ENCODE results near the gene SPAG16. TPM values are rescaled to one million over a fixed set of nuclear protein-coding genes. Genes with fewer than 3 reads are reported as not detected.

SPAG16 gene
- total and polyA plus RNA-seq, 3 donors from 2014 or later, result 69.7 to 111 (median 80.7) TPM

DNA sequence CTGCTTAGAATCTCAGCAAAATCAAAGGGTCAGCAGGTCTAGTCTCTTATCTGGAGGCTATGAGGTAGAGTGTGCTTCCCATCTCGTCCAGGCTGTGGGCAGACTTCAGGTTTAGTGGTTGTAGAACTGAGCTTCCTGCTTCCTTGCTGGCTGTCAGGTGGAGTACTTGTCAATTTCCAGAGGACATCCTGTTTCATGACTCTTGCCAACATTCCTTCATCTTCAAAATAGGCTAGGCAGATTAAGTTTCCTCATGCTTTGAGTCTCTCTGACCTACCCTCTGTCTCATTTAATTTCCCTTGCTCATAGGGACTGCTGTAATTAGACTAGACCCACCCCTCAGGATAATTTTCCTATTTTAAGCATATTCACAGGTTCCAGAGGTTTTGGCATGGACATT, 562.6 kb downstream of the SPAG16 start:
- Histone ChIP-seq H3K36me3 (ENCODE audit: low read depth, missing control alignments) (no peaks in the 10 kb centered on the region), H3K9me3 (no peaks in the 10 kb centered on the region), H3K4me1 (no peaks in the 10 kb centered on the region), H3K27me3 (no peaks in the 10 kb centered on the region), H3K27ac (no peak overlapping the region), H3K4me3 (no peak overlapping the region)
- DNase-seq, result no peak
- 43 to 52% methylated on average over 1 of the region's 1 CpG for WGBS, 2 donors
- TF ChIP-seq, protein P1, sequence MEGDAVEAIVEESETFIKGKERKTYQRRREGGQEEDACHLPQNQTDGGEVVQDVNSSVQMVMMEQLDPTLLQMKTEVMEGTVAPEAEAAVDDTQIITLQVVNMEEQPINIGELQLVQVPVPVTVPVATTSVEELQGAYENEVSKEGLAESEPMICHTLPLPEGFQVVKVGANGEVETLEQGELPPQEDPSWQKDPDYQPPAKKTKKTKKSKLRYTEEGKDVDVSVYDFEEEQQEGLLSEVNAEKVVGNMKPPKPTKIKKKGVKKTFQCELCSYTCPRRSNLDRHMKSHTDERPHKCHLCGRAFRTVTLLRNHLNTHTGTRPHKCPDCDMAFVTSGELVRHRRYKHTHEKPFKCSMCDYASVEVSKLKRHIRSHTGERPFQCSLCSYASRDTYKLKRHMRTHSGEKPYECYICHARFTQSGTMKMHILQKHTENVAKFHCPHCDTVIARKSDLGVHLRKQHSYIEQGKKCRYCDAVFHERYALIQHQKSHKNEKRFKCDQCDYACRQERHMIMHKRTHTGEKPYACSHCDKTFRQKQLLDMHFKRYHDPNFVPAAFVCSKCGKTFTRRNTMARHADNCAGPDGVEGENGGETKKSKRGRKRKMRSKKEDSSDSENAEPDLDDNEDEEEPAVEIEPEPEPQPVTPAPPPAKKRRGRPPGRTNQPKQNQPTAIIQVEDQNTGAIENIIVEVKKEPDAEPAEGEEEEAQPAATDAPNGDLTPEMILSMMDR (IDR thresholded peaks at IDR 0.05), result no peak
- TF ChIP-seq POLR2A (IDR thresholded peaks at IDR 0.05), result no peak
- intact Hi-C loops (cut with DNase I; ENCODE audit: low total_unique reads), result no loop called here

GRCh38 chr2:213847316-213847715, 563.1 kb downstream of the SPAG16 start:
- Histone ChIP-seq H3K4me1 (no peaks in the 10 kb centered on the region), H3K36me3 (ENCODE audit: low read depth, missing control alignments) (no peaks in the 10 kb centered on the region), H3K4me3 (no peak overlapping the region), H3K27me3 (no peaks in the 10 kb centered on the region), H3K9me3 (no peaks in the 10 kb centered on the region), H3K27ac (no peak overlapping the region)
- TF ChIP-seq, protein P1 (IDR thresholded peaks at IDR 0.05), result no peak
- no peak for TF ChIP-seq POLR2A (IDR thresholded peaks at IDR 0.05)
- intact Hi-C loops (cut with DNase I; ENCODE audit: low total_unique reads), result no loop called here
- 86 to 93% methylated on average over 3 of the region's 3 CpGs for WGBS, 2 donors
- no peak for DNase-seq

DNA sequence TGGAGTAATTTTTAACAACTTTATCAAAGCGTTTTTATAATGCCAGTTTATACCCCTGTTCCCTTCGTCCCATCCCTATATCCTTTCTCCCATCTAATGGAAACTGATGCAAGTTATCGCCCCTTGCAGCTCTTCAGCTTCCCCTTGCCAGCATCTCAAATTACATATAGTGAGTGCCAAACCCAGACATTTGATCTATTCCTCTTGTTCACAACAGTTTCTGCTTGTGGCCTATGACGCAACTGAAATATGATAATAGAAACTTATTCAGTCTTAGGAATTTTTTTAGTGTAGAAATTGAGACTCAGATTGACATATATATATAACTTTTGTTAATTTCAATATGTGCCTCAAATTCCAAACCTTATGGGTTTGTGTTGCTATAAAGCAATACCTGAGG, 564.4 kb downstream of the SPAG16 start:
- Histone ChIP-seq H3K4me3 (no peak overlapping the region), H3K27ac (no peak overlapping the region), H3K4me1 (no peaks in the 10 kb centered on the region), H3K27me3 (no peaks in the 10 kb centered on the region), H3K36me3 (ENCODE audit: low read depth, missing control alignments) (no peaks in the 10 kb centered on the region), H3K9me3 (no peaks in the 10 kb centered on the region)
- 62 to 77% methylated on average over 4 of the region's 4 CpGs for WGBS, 2 donors
- intact Hi-C loops (cut with DNase I; ENCODE audit: low total_unique reads), result no loop called here
- DNase-seq, result no peak
- TF ChIP-seq, protein P1 (IDR thresholded peaks at IDR 0.05), result no peak
- TF ChIP-seq POLR2A (IDR thresholded peaks at IDR 0.05), result no peak

- intact Hi-C loops (cut with DNase I; ENCODE audit: low total_unique reads), result no loop called here
- TF ChIP-seq, protein P1 (IDR thresholded peaks at IDR 0.05), result no peak
- TF ChIP-seq POLR2A (IDR thresholded peaks at IDR 0.05), result no peak
- peak overlapping the region in 1 of 2 donors; percentile 19 for H3K27ac ChIP-seq
- H3K36me3 ChIP-seq (ENCODE audit: low read depth, missing control alignments), result no peaks in the 10 kb centered on the region
- no peak overlapping the region for H3K4me3 ChIP-seq
- no peak for DNase-seq
- no peaks in the 10 kb centered on the region for H3K4me1 ChIP-seq
- H3K27me3 ChIP-seq, result no peaks in the 10 kb centered on the region
- no peaks in the 10 kb centered on the region for H3K9me3 ChIP-seq
Measured at GRCh38 chr2:213861638-213862037, 577.4 kb downstream of the SPAG16 start.

DNA sequence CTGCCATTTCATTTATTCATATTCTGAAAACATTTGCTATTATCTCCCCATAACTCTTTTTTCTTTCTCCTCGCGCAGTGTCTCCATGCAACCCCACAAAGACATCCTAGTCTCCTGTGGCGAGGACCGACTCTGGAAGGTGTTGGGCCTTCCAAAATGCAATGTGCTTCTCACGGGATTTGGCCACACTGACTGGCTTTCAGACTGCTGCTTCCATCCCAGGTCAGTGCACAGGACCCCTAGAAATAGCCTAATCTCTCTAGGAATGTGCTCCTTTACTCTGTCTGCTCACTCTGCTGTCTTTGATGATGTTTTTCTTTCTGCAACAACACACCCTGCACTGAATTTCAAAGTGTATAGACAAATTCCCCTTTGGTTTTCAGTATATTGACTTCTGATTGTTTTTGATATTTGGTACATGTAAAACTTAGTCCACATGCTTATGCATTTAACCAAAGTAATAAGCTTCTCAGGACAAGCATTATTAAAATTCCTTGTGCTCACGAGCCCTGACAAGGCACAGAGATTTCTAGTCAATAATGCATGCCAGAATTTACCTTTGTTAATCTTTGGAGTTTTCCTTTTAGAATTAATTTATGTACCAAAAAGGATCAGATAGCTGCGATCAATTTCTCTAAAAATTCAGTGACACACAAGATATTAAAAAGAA, 578.3 kb downstream of the SPAG16 start:
- no peaks in the 10 kb centered on the region for H3K36me3 ChIP-seq (ENCODE audit: low read depth, missing control alignments)
- no peaks in the 10 kb centered on the region for H3K4me1 ChIP-seq
- H3K9me3 ChIP-seq, result no peaks in the 10 kb centered on the region
- H3K27ac ChIP-seq, result no peak overlapping the region
- H3K27me3 ChIP-seq, result no peaks in the 10 kb centered on the region
- WGBS, 2 donors, result 81 to 83% methylated on average over 7 of the region's 7 CpGs
- intact Hi-C loops (cut with DNase I; ENCODE audit: low total_unique reads), result no loop called here
- TF ChIP-seq, protein P1 (IDR thresholded peaks at IDR 0.05), result no peak
- no peak for TF ChIP-seq POLR2A (IDR thresholded peaks at IDR 0.05)
- H3K4me3 ChIP-seq, result no peak overlapping the region
- no peak for DNase-seq

All from testis (tissue), 3 donors.